Testis (tissue), 2 donors: ENCODE measurements around the gene CROT.

ENCODE experiments used
- POLR2A ChIP-seq: fragments of 450-650 bp; IDR thresholded peaks from one replicate; pipeline ENCODE4 v1.6.1; 2017; ENCODE audit warnings: antibody characterized with exemption, mild to moderate bottlenecking, moderate library complexity
- TF ChIP-seq, protein P1 (sequence below), 3 experiments: fragments of 450-650 bp in 2 of 3; fragments of 200-600 bp in 1 of 3; sonication (generic) in 1 of 3; IDR thresholded peaks; one replicate each; pipeline ENCODE4 v1.5.1; 2016 to 2019; ENCODE audit warnings: antibody characterized with exemption in 3 of 3, mild to moderate bottlenecking in 2 of 3, moderate library complexity in 1 of 3

DNA sequence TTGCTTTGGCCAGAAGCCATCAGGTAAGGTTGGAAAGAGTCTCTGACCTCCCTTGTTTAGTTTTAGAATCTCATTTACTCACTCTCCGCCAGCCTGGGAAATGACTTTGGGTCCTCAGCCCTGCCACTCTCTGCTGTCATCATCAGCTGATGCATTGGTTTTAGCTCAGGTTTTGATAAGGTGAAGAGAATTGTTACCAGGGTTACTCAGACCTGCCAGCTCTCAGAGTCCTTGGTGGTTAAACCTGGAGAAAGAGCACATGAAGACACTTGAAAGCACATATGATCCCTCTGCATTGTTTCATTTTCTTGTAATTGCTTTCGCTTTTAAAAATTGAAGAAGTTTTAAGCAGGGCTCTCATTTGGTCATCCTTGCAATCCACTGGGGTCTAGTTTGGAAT is 4.0 kb upstream of the CROT start:
- TF ChIP-seq, protein P1, sequence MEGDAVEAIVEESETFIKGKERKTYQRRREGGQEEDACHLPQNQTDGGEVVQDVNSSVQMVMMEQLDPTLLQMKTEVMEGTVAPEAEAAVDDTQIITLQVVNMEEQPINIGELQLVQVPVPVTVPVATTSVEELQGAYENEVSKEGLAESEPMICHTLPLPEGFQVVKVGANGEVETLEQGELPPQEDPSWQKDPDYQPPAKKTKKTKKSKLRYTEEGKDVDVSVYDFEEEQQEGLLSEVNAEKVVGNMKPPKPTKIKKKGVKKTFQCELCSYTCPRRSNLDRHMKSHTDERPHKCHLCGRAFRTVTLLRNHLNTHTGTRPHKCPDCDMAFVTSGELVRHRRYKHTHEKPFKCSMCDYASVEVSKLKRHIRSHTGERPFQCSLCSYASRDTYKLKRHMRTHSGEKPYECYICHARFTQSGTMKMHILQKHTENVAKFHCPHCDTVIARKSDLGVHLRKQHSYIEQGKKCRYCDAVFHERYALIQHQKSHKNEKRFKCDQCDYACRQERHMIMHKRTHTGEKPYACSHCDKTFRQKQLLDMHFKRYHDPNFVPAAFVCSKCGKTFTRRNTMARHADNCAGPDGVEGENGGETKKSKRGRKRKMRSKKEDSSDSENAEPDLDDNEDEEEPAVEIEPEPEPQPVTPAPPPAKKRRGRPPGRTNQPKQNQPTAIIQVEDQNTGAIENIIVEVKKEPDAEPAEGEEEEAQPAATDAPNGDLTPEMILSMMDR (IDR thresholded peaks at IDR 0.05): no peak
- no peak for TF ChIP-seq POLR2A
